ENCODE results near the gene ZNF619. TPM values are rescaled to one million over a fixed set of nuclear protein-coding genes. Genes with fewer than 3 reads are reported as not detected.

Gene ZNF619
- total and polyA plus RNA-seq, 9 of the 15 experiments (the other 6 are each of a cell fraction or from before 2014, with no cell fraction given), result 1.3 to 9.1 (median 6.3) TPM

DNA sequence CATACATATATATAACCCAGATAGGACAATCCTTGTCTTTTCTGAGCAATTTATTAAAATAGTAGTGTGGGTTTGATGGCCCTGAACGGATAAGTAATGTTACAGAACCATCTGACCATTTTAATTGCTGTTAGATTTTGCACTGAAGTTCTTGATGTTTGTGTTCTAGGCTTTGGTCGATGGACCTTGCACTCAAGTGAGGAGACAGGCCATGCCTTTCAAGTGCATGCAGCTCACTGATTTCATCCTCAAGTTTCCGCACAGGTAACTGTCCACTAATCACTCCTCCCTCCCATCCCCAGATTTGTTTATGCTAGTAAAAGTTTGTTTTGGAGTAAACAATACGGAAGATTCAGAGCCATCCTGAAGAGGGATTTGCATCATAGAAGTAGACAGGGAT, 18.4 kb upstream of the ZNF619 start:
- peak overlapping the region; percentile 73 for H3K4me3 ChIP-seq
- ChIA-PET CTCF (ENCODE audit: low intra/inter-chr PET ratio) (no interaction called here), POLR2A (interaction anchor here (0.7 to 7.7 kb wide), 7 partner anchors 10 to 267 kb away, joined by 3 to 102 read pairs (median 6); partner anchors contain the start of gene ZNF619)
- no peaks in the 10 kb centered on the region for H3K9me3 ChIP-seq (replicated peaks; ENCODE audit: control insufficient read depth, insufficient read depth, low read depth, low read length)
- BruUV-seq (replicated peaks), result TSS peak; percentile 36
- peak overlapping the region; percentile 94 for H3K4me2 ChIP-seq (ENCODE audit: insufficient read depth, low read length)
- WGBS (ENCODE audit: insufficient coverage, low coverage, missing lambda C conversion rate), result 9% methylated on average over 4 of the region's 4 CpGs
- no peak for ATAC-seq
- H4K20me1 ChIP-seq (replicated peaks; ENCODE audit: control insufficient read depth, insufficient read depth, low read length), result no peaks in the 10 kb centered on the region; the same call in 1 of the 2 replicates
- peak overlapping the region; percentile 91 to 100 for H3K9ac ChIP-seq (ENCODE audit: insufficient read depth in 1 of 2, low read depth in 2 of 2, low read length in 2 of 2)
- peak overlapping the region; percentile 93; the same call in 2 of the 3 replicates for H3K27ac ChIP-seq (ENCODE audit: extremely low read depth, low read depth, low read length)
- intact Hi-C loops (cut with micrococcal nuclease), result loop anchor here (10.0 kb wide), 1 partner anchor 1074 kb away; the partner anchor contains the start of gene SLC25A38
- H3K79me2 ChIP-seq (ENCODE audit: control insufficient read depth, insufficient read depth, low read length), result peaks cover 55% of the 10 kb centered on the region
- no peaks in the 10 kb centered on the region for H3K9me1 ChIP-seq (ENCODE audit: control insufficient read depth, insufficient read depth, low read length)
- in situ Hi-C loops (cut with MboI), result loop anchor here (25.0 kb wide), 1 partner anchor 1046 kb away; the partner anchor contains the start of gene RPSA
- H2AFZ ChIP-seq (ENCODE audit: low read depth, low read length), result no peak overlapping the region
- H3K36me3 ChIP-seq (ENCODE audit: control insufficient read depth, insufficient read depth, low read length), result peaks cover 59% of the 10 kb centered on the region
- FAIRE-seq, result peak; percentile 35
- no peaks in the 10 kb centered on the region for H3K27me3 ChIP-seq (ENCODE audit: control insufficient read depth in 2 of 2, insufficient read depth in 2 of 2, low read length in 2 of 2)
- DNase-seq (ENCODE audit: extremely low read depth in 1 of 4, low spot score in 3 of 4), result no peak
- H3K4me1 ChIP-seq (replicated peaks in 1 of 2; ENCODE audit: control insufficient read depth in 2 of 2, insufficient read depth in 2 of 2, low read length in 2 of 2), result peaks cover 21 to 25% of the 10 kb centered on the region in 2 experiments
- no peak for TF ChIP-seq ZFP36 (IDR thresholded peaks at IDR 0.05; ENCODE audit: low read depth, low read length, partially characterized antibody)
- TF ChIP-seq TAF9B (IDR thresholded peaks at IDR 0.05; ENCODE audit: partially characterized antibody), result peak; percentile 3
- TF ChIP-seq TEAD1 (CRISPR knock-in tag; IDR thresholded peaks at IDR 0.05), result peak in 1 of 2 experiments; percentile 68; a peak in 2 of 4 replicates
- 0 out of 2 replicates have a peak, but pooled peaks have one; percentile 12 for TF ChIP-seq KHSRP (IDR thresholded peaks at IDR 0.05)
- TF ChIP-seq POLR2AphosphoS5 (IDR thresholded peaks at IDR 0.05; ENCODE audit: control insufficient read depth, insufficient read depth, low read depth, low read length), result no peak
- TF ChIP-seq MTA2 (IDR thresholded peaks at IDR 0.05; ENCODE audit: low read depth), result no peak
- no peak for TF ChIP-seq KAT8 (IDR thresholded peaks at IDR 0.05; ENCODE audit: low read depth)
- no peak for TF ChIP-seq BRD9 (IDR thresholded peaks at IDR 0.05; ENCODE audit: low read depth, partially characterized antibody)
- no peak for TF ChIP-seq BRD4 (IDR thresholded peaks at IDR 0.05)

All from K562 (cell line).